Neuronal stem cell (in vitro differentiated cells): ENCODE data around the gene MMRN1.

Source experiments
- DNase-seq: peaks from one replicate; pipeline ENCODE4 v3.0.0-alpha.2; 2013; ENCODE audit warnings: low spot score
- H2AFZ ChIP-seq: one replicate; pipeline ENCODE4 v1.6.1; 2013; ENCODE audit warnings: mild to moderate bottlenecking, low read length, inconsistent platforms
- H2AK5ac ChIP-seq: 2 replicates; pipeline ENCODE4 v1.6.1; 2013; ENCODE audit warnings: low read depth, mild to moderate bottlenecking, inconsistent platforms, low read length, moderate library complexity, mixed read lengths
- H2BK120ac ChIP-seq: 2 replicates; pipeline ENCODE4 v1.6.1; 2013; ENCODE audit warnings: low read depth, mild to moderate bottlenecking, inconsistent platforms, low read length, moderate library complexity, mixed read lengths
- H2BK12ac ChIP-seq: one replicate; pipeline ENCODE4 v1.6.1; 2013; ENCODE audit warnings: low read length, inconsistent platforms
- H2BK15ac ChIP-seq: 2 replicates; pipeline ENCODE4 v1.6.1; 2013; ENCODE audit warnings: mild to moderate bottlenecking, low read length, inconsistent platforms, mixed read lengths
- H2BK5ac ChIP-seq: one replicate; pipeline ENCODE4 v1.6.1; 2013; ENCODE audit warnings: inconsistent platforms, mild to moderate bottlenecking, low read length, moderate library complexity
- H3K14ac ChIP-seq: one replicate; pipeline ENCODE4 v1.6.1; 2013; ENCODE audit warnings: low read length, inconsistent platforms
- H3K18ac ChIP-seq: 2 replicates; pipeline ENCODE4 v1.6.1; 2013; ENCODE audit warnings: low read length, inconsistent platforms
- H3K23ac ChIP-seq: 2 replicates; pipeline ENCODE4 v1.6.1; 2013; ENCODE audit warnings: low read depth, mild to moderate bottlenecking, mixed read lengths, low read length, inconsistent platforms; ENCODE audit not compliant: poor library complexity
- H3K27ac ChIP-seq: replicated peaks from 3 replicates; pipeline ENCODE4 v1.5.1; 2013; ENCODE audit warnings: low read length, inconsistent platforms
- H3K27me3 ChIP-seq, 3 experiments: 2 replicates each; pipeline ENCODE4 v1.6.1; 2013; ENCODE audit warnings: low read length in 3 of 3, mild to moderate bottlenecking in 2 of 3, inconsistent platforms in 1 of 3, low read depth in 1 of 3, mixed read lengths in 1 of 3, moderate library complexity in 1 of 3; ENCODE audit not compliant: control insufficient read depth in 3 of 3, insufficient read depth in 3 of 3
- H3K36me3 ChIP-seq, 2 donors: replicated peaks in 1 of 2; 2 replicates each; pipeline ENCODE4 v1.6.1; 2013; ENCODE audit warnings: low read length in 2 of 2; ENCODE audit not compliant: control insufficient read depth in 2 of 2, insufficient read depth in 2 of 2
- H3K4ac ChIP-seq: 2 replicates; pipeline ENCODE4 v1.6.1; 2013; ENCODE audit warnings: inconsistent platforms, mild to moderate bottlenecking, low read length, moderate library complexity
- H3K4me1 ChIP-seq, 2 donors: 1 replicate in 1 of 2; 2 replicates in 1 of 2; pipeline ENCODE4 v1.6.1; 2013; ENCODE audit warnings: low read length in 2 of 2, low read depth in 1 of 2; ENCODE audit not compliant: control insufficient read depth in 2 of 2, insufficient read depth in 1 of 2
- H3K4me2 ChIP-seq: one replicate; pipeline ENCODE4 v1.6.1; 2013; ENCODE audit warnings: mild to moderate bottlenecking, low read length, inconsistent platforms; ENCODE audit not compliant: insufficient read depth, poor library complexity, severe bottlenecking
- H3K4me3 ChIP-seq, 2 donors: 2 replicates each; pipeline ENCODE4 v1.5.1; 2013; ENCODE audit warnings: low read length in 2 of 2, mild to moderate bottlenecking in 2 of 2, inconsistent platforms in 1 of 2, moderate library complexity in 1 of 2
- H3K79me1 ChIP-seq: one replicate; pipeline ENCODE4 v1.6.1; 2013; ENCODE audit warnings: low read depth, mild to moderate bottlenecking, inconsistent platforms, low read length, moderate library complexity
- H3K9ac ChIP-seq: one replicate; pipeline ENCODE4 v1.6.1; 2013; ENCODE audit warnings: mild to moderate bottlenecking, low read depth, low read length, inconsistent platforms; ENCODE audit not compliant: poor library complexity
- H3K9me3 ChIP-seq, 2 donors: replicated peaks in 1 of 2; 2 replicates each; pipeline versions ENCODE3 to v1.6.1; 2013; ENCODE audit warnings: low read length in 2 of 2, mild to moderate bottlenecking in 2 of 2, inconsistent platforms in 1 of 2, low read depth in 1 of 2, mixed read lengths in 1 of 2, moderate library complexity in 1 of 2; ENCODE audit not compliant: control insufficient read depth in 2 of 2, insufficient read depth in 1 of 2
- H4K8ac ChIP-seq: one replicate; pipeline ENCODE4 v1.6.1; 2013; ENCODE audit warnings: low read depth, mild to moderate bottlenecking, inconsistent platforms, low read length, moderate library complexity
- H4K91ac ChIP-seq: one replicate; pipeline ENCODE4 v1.6.1; 2013; ENCODE audit warnings: low read length, low read depth, mild to moderate bottlenecking, inconsistent platforms; ENCODE audit not compliant: poor library complexity
- WGBS, 2 donors: extraction: QIAGEN DNeasy Blood & Tissue Kit; methylation state at CpG; one replicate each; pipeline ENCODE4 v1.1.7; 2013; ENCODE audit warnings: missing lambda C conversion rate in 2 of 2, mixed read lengths in 1 of 2; ENCODE audit not compliant: insufficient read length in 2 of 2, insufficient replicate concordance in 1 of 2; ENCODE audit errors: extremely low coverage in 2 of 2; 5-methylcytosine and 5-hydroxymethylcytosine counted together

The MMRN1 gene

GRCh38 chr4:89915937-89916336 lies 21.3 kb downstream of the MMRN1 start:
- DNase-seq = no peak
- no peak overlapping the region for H3K14ac ChIP-seq
- H3K9me3 ChIP-seq = no peaks in the 10 kb centered on the region
- H3K4me2 ChIP-seq = no peak overlapping the region
- WGBS, 2 donors = no CpG with 5 or more reads among the region's 3 CpGs
- no peaks in the 10 kb centered on the region for H3K79me1 ChIP-seq
- H2BK15ac ChIP-seq = no peak overlapping the region
- no peak overlapping the region for H3K4ac ChIP-seq
- H2BK5ac ChIP-seq = no peak overlapping the region
- H2BK120ac ChIP-seq = no peak overlapping the region
- H3K4me3 ChIP-seq = no peak overlapping the region
- H4K8ac ChIP-seq = no peak overlapping the region
- H3K27ac ChIP-seq = no peak overlapping the region
- no peak overlapping the region for H2AK5ac ChIP-seq
- no peak overlapping the region for H2AFZ ChIP-seq
- no peak overlapping the region for H3K18ac ChIP-seq
- H3K36me3 ChIP-seq = peaks cover 0 to 50% of the 10 kb centered on the region in 2 donors
- no peak overlapping the region for H4K91ac ChIP-seq
- H2BK12ac ChIP-seq = no peak overlapping the region
- no peak overlapping the region for H3K23ac ChIP-seq
- H3K9ac ChIP-seq = no peak overlapping the region
- H3K27me3 ChIP-seq = no peaks in the 10 kb centered on the region
- H3K4me1 ChIP-seq = no peaks in the 10 kb centered on the region

- Histone ChIP-seq H3K4me1 (peaks cover 0 to 3% of the 10 kb centered on the region in 2 donors), H4K8ac (no peak overlapping the region), H3K79me1 (no peaks in the 10 kb centered on the region), H3K14ac (no peak overlapping the region), H3K36me3 (peaks cover 0 to 57% of the 10 kb centered on the region in 2 donors), H3K23ac (no peak overlapping the region), H2BK12ac (no peak overlapping the region), H3K4me3 (no peak overlapping the region), H4K91ac (no peak overlapping the region), H3K18ac (no peak overlapping the region), H2BK120ac (no peak overlapping the region), H3K27me3 (no peaks in the 10 kb centered on the region), H3K4me2 (no peak overlapping the region), H3K9ac (no peak overlapping the region), H3K27ac (no peak overlapping the region), H2AK5ac (no peak overlapping the region), H2AFZ (no peak overlapping the region), H3K9me3 (peaks cover 0 to 10% of the 10 kb centered on the region in 2 donors), H3K4ac (no peak overlapping the region), H2BK15ac (no peak overlapping the region), H2BK5ac (no peak overlapping the region)
- DNase-seq = no peak
- WGBS, 2 donors = no CpG with 5 or more reads among the region's 5 CpGs
These were observed 28.3 kb downstream of the MMRN1 start for GRCh38 chr4:89922848-89923416.

- Histone ChIP-seq H3K4ac (no peak overlapping the region), H4K8ac (no peak overlapping the region), H3K4me2 (no peak overlapping the region), H3K79me1 (no peaks in the 10 kb centered on the region), H3K9me3 (peaks cover 0 to 17% of the 10 kb centered on the region in 2 donors), H4K91ac (no peak overlapping the region), H3K27ac (no peak overlapping the region), H3K14ac (no peak overlapping the region), H3K23ac (no peak overlapping the region), H3K18ac (no peak overlapping the region), H3K9ac (no peak overlapping the region), H2BK15ac (no peak overlapping the region), H3K27me3 (no peaks in the 10 kb centered on the region), H2BK120ac (no peak overlapping the region), H2AFZ (no peak overlapping the region), H3K4me3 (no peak overlapping the region), H3K4me1 (no peaks in the 10 kb centered on the region), H2BK12ac (no peak overlapping the region), H2AK5ac (no peak overlapping the region), H2BK5ac (no peak overlapping the region), H3K36me3 (peaks cover 0 to 83% of the 10 kb centered on the region in 2 donors)
- WGBS, 2 donors = no CpG with 5 or more reads among the region's 4 CpGs
- no peak for DNase-seq
These were observed 34.2 kb downstream of the MMRN1 start for GRCh38 chr4:89928838-89929237.

GRCh38 chr4:89929425-89930159 lies 34.9 kb downstream of the MMRN1 start:
- Histone ChIP-seq H3K4ac (no peak overlapping the region), H3K14ac (no peak overlapping the region), H3K4me2 (no peak overlapping the region), H3K79me1 (no peaks in the 10 kb centered on the region), H3K9me3 (peaks cover 0 to 17% of the 10 kb centered on the region in 2 donors), H2BK12ac (no peak overlapping the region), H3K23ac (no peak overlapping the region), H4K8ac (no peak overlapping the region), H2BK120ac (no peak overlapping the region), H2BK5ac (no peak overlapping the region), H3K18ac (no peak overlapping the region), H3K27ac (no peak overlapping the region), H2AK5ac (no peak overlapping the region), H2AFZ (no peak overlapping the region), H4K91ac (no peak overlapping the region), H3K4me1 (no peaks in the 10 kb centered on the region), H3K27me3 (no peaks in the 10 kb centered on the region), H3K9ac (no peak overlapping the region), H3K4me3 (no peak overlapping the region), H2BK15ac (no peak overlapping the region), H3K36me3 (peaks cover 0 to 84% of the 10 kb centered on the region in 2 donors)
- DNase-seq = no peak
- WGBS, 2 donors = no CpG with 5 or more reads among the region's 4 CpGs
